Measurements from ENCODE around the gene NDUFS8.
"Not testable (repeated sequence)": the region's sequence is repeated elsewhere in the genome, so short reads cannot be mapped to it uniquely, and the experiment has no call there.

NDUFS8 gene

GRCh38 chr11:68030318-68031143, at the start of gene NDUFS8:
Gene NDUFS8 (plus strand): TSS chr11:68030681. CDS start chr11:68032152, 1,471 bp downstream.
- peak; percentile 99 for DNase-seq

GRCh38 chr11:67981226-67981625, 49.3 kb upstream of the NDUFS8 start:
- not testable (repeated sequence) for DNase-seq

GRCh38 chr11:67982255-67982857, 48.1 kb upstream of the NDUFS8 start:
- not testable (repeated sequence) for DNase-seq

GRCh38 chr11:67983951-67984350, 46.5 kb upstream of the NDUFS8 start:
- no peak for DNase-seq

GRCh38 chr11:67985302-67985701, 45.2 kb upstream of the NDUFS8 start:
- DNase-seq: not testable (repeated sequence)

GRCh38 chr11:67990546-67991346, 39.7 kb upstream of the NDUFS8 start:
- DNase-seq: not testable (repeated sequence)

- not testable (repeated sequence) for DNase-seq
Measured at GRCh38 chr11:67991347-67992121, 38.9 kb upstream of the NDUFS8 start.

- not testable (repeated sequence) for DNase-seq
Measured at GRCh38 chr11:67993821-67994220, 36.7 kb upstream of the NDUFS8 start.

GRCh38 chr11:67994387-67994786, 36.1 kb upstream of the NDUFS8 start:
- not testable (repeated sequence) for DNase-seq

GRCh38 chr11:67995129-67995528, 35.4 kb upstream of the NDUFS8 start:
- DNase-seq: not testable (repeated sequence)

- not testable (repeated sequence) for DNase-seq
Measured at GRCh38 chr11:67995579-67995978, 34.9 kb upstream of the NDUFS8 start.

- no peak for DNase-seq
Measured at GRCh38 chr11:67996051-67996450, 34.4 kb upstream of the NDUFS8 start.

GRCh38 chr11:67996622-67997474, 33.6 kb upstream of the NDUFS8 start:
- DNase-seq: peak; percentile 78 to 94

- DNase-seq: no peak
Measured at GRCh38 chr11:67997475-67997921, 33.0 kb upstream of the NDUFS8 start.

- no peak for DNase-seq
Measured at GRCh38 chr11:67998150-67999045, 32.1 kb upstream of the NDUFS8 start.

GRCh38 chr11:67999201-67999629, 31.3 kb upstream of the NDUFS8 start:
- no peak for DNase-seq

- no peak for DNase-seq
Measured at GRCh38 chr11:67999704-68000103, 30.8 kb upstream of the NDUFS8 start.

- peak in 1 of 2 donors; percentile 35 for DNase-seq
Measured at GRCh38 chr11:68002575-68002937, 27.9 kb upstream of the NDUFS8 start.

GRCh38 chr11:68002938-68003845, 27.3 kb upstream of the NDUFS8 start:
- DNase-seq: peak in 1 of 2 donors; percentile 52

All from inflammatory macrophage treated with lipopolysaccharide for 1 hour (primary cell).